Astrocyte (in vitro differentiated cells and primary cell): ENCODE measurements around the gene TRMT112.

Experiments used
- CTCF ChIP-seq: IDR thresholded peaks from 2 replicates; pipeline ENCODE4 v1.5.1; 2011; ENCODE audit warnings: low read depth, mild to moderate bottlenecking, inconsistent platforms, low read length, moderate library complexity; ENCODE audit not compliant: insufficient read depth
- EZH2 ChIP-seq: IDR thresholded peaks from 2 replicates; pipeline ENCODE4 v1.6.1; 2012; ENCODE audit warnings: mild to moderate bottlenecking, low read length, inconsistent platforms; ENCODE audit not compliant: insufficient read depth

- TF ChIP-seq CTCF (no peak), EZH2 (no peak)
Measured at GRCh38 chr11:64317325-64317960, at the start of gene TRMT112.
